Natural killer cell (primary cell): ENCODE results near the gene CAMK2D. TPM values are rescaled to one million over a fixed set of nuclear protein-coding genes. Genes with fewer than 3 reads are reported as not detected.

Experiments used
- ATAC-seq, 3 donors: fragments of 150-1000 bp in 2 of 3; fragments of 200-7000 bp in 1 of 3; cut with Tn5 transposase; 1 replicate in 1 of 3; 2 replicates in 2 of 3; pipeline ENCODE4 v1.10.0; 2021; ENCODE audit warnings: mild to moderate bottlenecking in 2 of 3, moderate library complexity in 2 of 3
- DNase-seq, 2 donors: peaks; one replicate each; pipeline versions ENCODE4 v3.0.0 to v3.0.0-alpha.2; 2013 to 2021; ENCODE audit warnings: mixed read lengths in 1 of 2
- H3K27ac ChIP-seq: one replicate; pipeline ENCODE4 v1.5.1; 2013; ENCODE audit warnings: mild to moderate bottlenecking, low read length
- H3K27me3 ChIP-seq: one replicate; pipeline ENCODE4 v1.6.1; 2013; ENCODE audit warnings: low read length; ENCODE audit not compliant: control insufficient read depth, insufficient read depth
- H3K36me3 ChIP-seq: one replicate; pipeline ENCODE4 v1.6.1; 2013; ENCODE audit warnings: low read length; ENCODE audit not compliant: control insufficient read depth, insufficient read depth
- H3K4me1 ChIP-seq: one replicate; pipeline ENCODE4 v1.6.1; 2013; ENCODE audit warnings: low read length; ENCODE audit not compliant: control insufficient read depth, insufficient read depth
- H3K4me3 ChIP-seq: one replicate; pipeline ENCODE4 v1.5.1; 2013; ENCODE audit warnings: low read length
- H3K9me3 ChIP-seq: one replicate; pipeline ENCODE4 v1.6.1; 2013; ENCODE audit warnings: low read length; ENCODE audit not compliant: control insufficient read depth, insufficient read depth
- H3K27ac Mint-ChIP-seq, 2 donors: one replicate each; pipeline ENCODE4 v1.8.0; 2022; ENCODE audit warnings: mild to moderate bottlenecking in 2 of 2, mixed read lengths in 2 of 2, moderate library complexity in 1 of 2
- H3K27me3 Mint-ChIP-seq, 2 donors: one replicate each; pipeline ENCODE4 v1.8.0; 2022; ENCODE audit warnings: low read depth in 2 of 2, mixed read lengths in 2 of 2
- H3K36me3 Mint-ChIP-seq: one replicate; pipeline ENCODE4 v1.8.0; 2022; ENCODE audit warnings: mixed read lengths
- H3K4me1 Mint-ChIP-seq, 2 donors: one replicate each; pipeline ENCODE4 v1.8.0; 2022; ENCODE audit warnings: mixed read lengths in 2 of 2
- H3K4me3 Mint-ChIP-seq: one replicate; pipeline ENCODE4 v1.8.0; 2022; ENCODE audit warnings: mild to moderate bottlenecking, moderate library complexity, mixed read lengths
- H3K9me3 Mint-ChIP-seq, 2 donors: one replicate each; pipeline ENCODE4 v1.8.0; 2022; ENCODE audit warnings: mixed read lengths in 2 of 2
- WGBS: methylation state at CpG from one replicate; pipeline ENCODE4 v1.1.7; 2013; ENCODE audit warnings: missing lambda C conversion rate; ENCODE audit not compliant: insufficient coverage; 5-methylcytosine and 5-hydroxymethylcytosine counted together
- intact Hi-C: fragments of 100-400 bp; cut with micrococcal nuclease; formaldehyde crosslinking; loops from one replicate; pipeline ENCODE4 v1.14.2; 2022
- total RNA-seq, 4 donors: library from RNA; stranded (reverse); fragments of 120-200 nt in 1 of 4; gene quantifications; one replicate each; pipeline versions ENCODE4 v1.2.3 to v1.2.4, GENCODE V29; 2013 to 2022
- TF ChIP-seq, protein P1 (sequence below): fragments of 200-600 bp; IDR thresholded peaks from one replicate; pipeline ENCODE4 v1.8.0; 2022; ENCODE audit warnings: antibody characterized with exemption

Gene CAMK2D
- total RNA-seq, 3 donors from 2014 or later (not counting 1 experiment from before 2014, with no cell fraction given), result 31.6 to 40.1 (median 34.5) TPM

DNA sequence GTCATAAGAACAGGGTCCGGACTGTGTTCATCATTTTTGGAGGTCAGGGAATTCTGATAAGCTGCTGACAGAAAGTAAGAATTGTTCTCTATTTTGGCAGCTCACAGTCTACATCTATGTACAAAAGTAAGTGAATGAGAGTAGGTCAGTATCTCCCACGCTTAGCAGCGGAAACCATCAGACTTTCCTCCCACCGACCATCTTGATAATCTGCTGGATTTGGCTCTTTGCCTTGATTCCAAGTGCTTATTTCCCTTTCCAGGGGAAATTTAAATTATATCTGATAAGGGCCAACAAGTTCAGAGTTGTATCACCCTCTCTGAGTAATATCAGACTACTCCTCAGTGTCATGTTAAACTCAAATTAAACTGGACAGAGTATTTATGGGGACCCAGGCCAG, 118.0 kb downstream of the CAMK2D start:
- intact Hi-C loops, result no loop called here
- H3K36me3 ChIP-seq, result no peaks in the 10 kb centered on the region
- TF ChIP-seq, protein P1, sequence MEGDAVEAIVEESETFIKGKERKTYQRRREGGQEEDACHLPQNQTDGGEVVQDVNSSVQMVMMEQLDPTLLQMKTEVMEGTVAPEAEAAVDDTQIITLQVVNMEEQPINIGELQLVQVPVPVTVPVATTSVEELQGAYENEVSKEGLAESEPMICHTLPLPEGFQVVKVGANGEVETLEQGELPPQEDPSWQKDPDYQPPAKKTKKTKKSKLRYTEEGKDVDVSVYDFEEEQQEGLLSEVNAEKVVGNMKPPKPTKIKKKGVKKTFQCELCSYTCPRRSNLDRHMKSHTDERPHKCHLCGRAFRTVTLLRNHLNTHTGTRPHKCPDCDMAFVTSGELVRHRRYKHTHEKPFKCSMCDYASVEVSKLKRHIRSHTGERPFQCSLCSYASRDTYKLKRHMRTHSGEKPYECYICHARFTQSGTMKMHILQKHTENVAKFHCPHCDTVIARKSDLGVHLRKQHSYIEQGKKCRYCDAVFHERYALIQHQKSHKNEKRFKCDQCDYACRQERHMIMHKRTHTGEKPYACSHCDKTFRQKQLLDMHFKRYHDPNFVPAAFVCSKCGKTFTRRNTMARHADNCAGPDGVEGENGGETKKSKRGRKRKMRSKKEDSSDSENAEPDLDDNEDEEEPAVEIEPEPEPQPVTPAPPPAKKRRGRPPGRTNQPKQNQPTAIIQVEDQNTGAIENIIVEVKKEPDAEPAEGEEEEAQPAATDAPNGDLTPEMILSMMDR, result no peak
- Mint-ChIP-seq H3K27ac (no peak overlapping the region), H3K4me3 (no peak overlapping the region), H3K4me1 (peaks cover 33 to 43% of the 10 kb centered on the region in 2 donors), H3K27me3 (no peaks in the 10 kb centered on the region), H3K36me3 (no peaks in the 10 kb centered on the region), H3K9me3 (no peaks in the 10 kb centered on the region)
- ATAC-seq, result no peak
- 93% methylated on average over 4 of the region's 4 CpGs for WGBS
- H3K4me1 ChIP-seq, result peaks cover 7% of the 10 kb centered on the region
- no peak overlapping the region for H3K27ac ChIP-seq
- no peaks in the 10 kb centered on the region for H3K27me3 ChIP-seq
- H3K9me3 ChIP-seq, result no peaks in the 10 kb centered on the region
- H3K4me3 ChIP-seq, result no peak overlapping the region
- no peak for DNase-seq

DNA sequence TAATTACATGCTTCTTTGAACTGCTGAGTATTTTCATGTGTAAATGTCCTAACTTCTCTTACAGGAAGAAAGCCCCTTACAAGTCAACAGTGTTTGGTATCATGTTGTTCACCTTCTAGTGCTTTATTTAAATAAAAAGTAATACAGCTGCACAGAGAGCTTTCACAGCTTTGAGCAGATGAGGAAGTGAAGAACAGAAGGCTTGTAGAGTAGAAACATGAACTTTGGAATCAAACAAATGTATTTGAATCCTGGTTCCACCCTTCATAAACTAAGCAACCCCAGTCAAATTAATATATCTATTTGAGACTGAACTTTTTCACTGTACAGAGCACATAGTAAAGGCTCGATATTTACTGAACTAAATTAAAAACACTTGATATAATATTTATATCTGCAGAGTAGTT, 120.5 kb downstream of the CAMK2D start:
- ATAC-seq (no peak), DNase-seq (no peak)
- no CpG with 5 or more reads among the region's 1 CpG for WGBS
- H3K27ac Mint-ChIP-seq, result no peak overlapping the region
- H3K9me3 Mint-ChIP-seq, result no peaks in the 10 kb centered on the region
- H3K36me3 Mint-ChIP-seq, result no peaks in the 10 kb centered on the region
- no peaks in the 10 kb centered on the region for H3K9me3 ChIP-seq
- intact Hi-C loops, result no loop called here
- H3K36me3 ChIP-seq, result no peaks in the 10 kb centered on the region
- TF ChIP-seq, protein P1, result no peak
- H3K27ac ChIP-seq, result no peak overlapping the region
- H3K4me3 ChIP-seq, result no peak overlapping the region
- peaks cover 43 to 56% of the 10 kb centered on the region in 2 donors for H3K4me1 Mint-ChIP-seq
- H3K27me3 Mint-ChIP-seq, result no peaks in the 10 kb centered on the region
- peaks cover 22% of the 10 kb centered on the region for H3K4me1 ChIP-seq
- no peak overlapping the region for H3K4me3 Mint-ChIP-seq
- H3K27me3 ChIP-seq, result no peaks in the 10 kb centered on the region

GRCh38 chr4:113639326-113639725, 122.2 kb downstream of the CAMK2D start:
- no peaks in the 10 kb centered on the region for H3K36me3 ChIP-seq
- no peak for DNase-seq
- H3K4me1 Mint-ChIP-seq, result peaks cover 40 to 49% of the 10 kb centered on the region in 2 donors
- ATAC-seq, result no peak
- no peaks in the 10 kb centered on the region for H3K9me3 Mint-ChIP-seq
- no peaks in the 10 kb centered on the region for H3K27me3 ChIP-seq
- intact Hi-C loops, result loop anchor here (5.0 to 10.0 kb wide), 3 partner anchors 75 to 433 kb away; partner anchors contain the start of gene CAMK2D
- H3K27ac Mint-ChIP-seq, result no peak overlapping the region
- no peak overlapping the region for H3K27ac ChIP-seq
- 100% methylated on average over 1 of the region's 2 CpGs for WGBS
- no peak overlapping the region for H3K4me3 Mint-ChIP-seq
- H3K4me3 ChIP-seq, result no peak overlapping the region
- H3K27me3 Mint-ChIP-seq, result no peaks in the 10 kb centered on the region
- no peaks in the 10 kb centered on the region for H3K36me3 Mint-ChIP-seq
- TF ChIP-seq, protein P1, result no peak
- H3K9me3 ChIP-seq, result no peaks in the 10 kb centered on the region
- H3K4me1 ChIP-seq, result peaks cover 24% of the 10 kb centered on the region

- H3K4me3 ChIP-seq, result no peak overlapping the region
- H3K36me3 Mint-ChIP-seq, result no peaks in the 10 kb centered on the region
- 95% methylated on average over 3 of the region's 3 CpGs for WGBS
- H3K27ac ChIP-seq, result no peak overlapping the region
- H3K27me3 Mint-ChIP-seq, result no peaks in the 10 kb centered on the region
- H3K27ac Mint-ChIP-seq, result no peak overlapping the region
- H3K27me3 ChIP-seq, result no peaks in the 10 kb centered on the region
- H3K36me3 ChIP-seq, result no peaks in the 10 kb centered on the region
- no peaks in the 10 kb centered on the region for H3K9me3 Mint-ChIP-seq
- DNase-seq (no peak), ATAC-seq (no peak)
- peaks cover 24% of the 10 kb centered on the region for H3K4me1 ChIP-seq
- TF ChIP-seq, protein P1, result no peak
- no peak overlapping the region for H3K4me3 Mint-ChIP-seq
- H3K4me1 Mint-ChIP-seq, result peaks cover 43 to 45% of the 10 kb centered on the region in 2 donors
- intact Hi-C loops, result loop anchor here (5.0 to 10.0 kb wide), 3 partner anchors 74 to 434 kb away; partner anchors contain the start of gene CAMK2D
- no peaks in the 10 kb centered on the region for H3K9me3 ChIP-seq
These were observed 123.0 kb downstream of the CAMK2D start for GRCh38 chr4:113638562-113638832.
